Measurements from ENCODE around the gene EML4. TPM values are rescaled to one million over a fixed set of nuclear protein-coding genes. Genes with fewer than 3 reads are reported as not detected.

Gene EML4
- total and polyA plus RNA-seq, 2 of the 13 experiments (the other 11 are each of a cell fraction or from before 2014, with no cell fraction given), result 243 to 476 TPM

GRCh38 chr2:42195559-42195958 is 26.4 kb downstream of the EML4 start (continued):
- no peak for TF ChIP-seq GABPA (IDR thresholded peaks at IDR 0.05; ENCODE audit: low read depth, low read length)
- TF ChIP-seq GABPA (CRISPR knock-in tag; IDR thresholded peaks at IDR 0.05; ENCODE audit: low read depth), result peak; percentile 41; the same call in 1 of the 2 replicates
- TF ChIP-seq ATF7 (IDR thresholded peaks at IDR 0.05), result peak; percentile 52; the same call in 1 of the 2 replicates
- TF ChIP-seq ATF7 (CRISPR knock-in tag; IDR thresholded peaks at IDR 0.05), result no peak
- peak; percentile 84; the same call in 1 of the 2 replicates for TF ChIP-seq ZBTB25 (CRISPR knock-in tag; IDR thresholded peaks at IDR 0.05)
- TF ChIP-seq CREB1 (IDR thresholded peaks at IDR 0.05), result no peak
- TF ChIP-seq CREB1 (CRISPR knock-in tag; IDR thresholded peaks at IDR 0.05), result peak; percentile 69
- peak; percentile 41 for TF ChIP-seq ASH2L (IDR thresholded peaks at IDR 0.05; ENCODE audit: insufficient read length, low read depth, low read length)
- peak; percentile 87 for TF ChIP-seq CREM (IDR thresholded peaks at IDR 0.05)
- no peak for TF ChIP-seq CREM (CRISPR knock-in tag; IDR thresholded peaks at IDR 0.05)
- TF ChIP-seq HMG20A (CRISPR knock-in tag; IDR thresholded peaks at IDR 0.05; ENCODE audit: borderline replicate concordance), result peak; percentile 89; the same call in 1 of the 2 replicates
- peak; percentile 94 for TF ChIP-seq DNMT3B (CRISPR knock-in tag; conservative IDR thresholded peaks at IDR 0.05)
- TF ChIP-seq AHDC1 (CRISPR knock-in tag; IDR thresholded peaks at IDR 0.05; ENCODE audit: borderline replicate concordance), result peak; percentile 88; the same call in 1 of the 2 replicates
- TF ChIP-seq, protein P1, sequence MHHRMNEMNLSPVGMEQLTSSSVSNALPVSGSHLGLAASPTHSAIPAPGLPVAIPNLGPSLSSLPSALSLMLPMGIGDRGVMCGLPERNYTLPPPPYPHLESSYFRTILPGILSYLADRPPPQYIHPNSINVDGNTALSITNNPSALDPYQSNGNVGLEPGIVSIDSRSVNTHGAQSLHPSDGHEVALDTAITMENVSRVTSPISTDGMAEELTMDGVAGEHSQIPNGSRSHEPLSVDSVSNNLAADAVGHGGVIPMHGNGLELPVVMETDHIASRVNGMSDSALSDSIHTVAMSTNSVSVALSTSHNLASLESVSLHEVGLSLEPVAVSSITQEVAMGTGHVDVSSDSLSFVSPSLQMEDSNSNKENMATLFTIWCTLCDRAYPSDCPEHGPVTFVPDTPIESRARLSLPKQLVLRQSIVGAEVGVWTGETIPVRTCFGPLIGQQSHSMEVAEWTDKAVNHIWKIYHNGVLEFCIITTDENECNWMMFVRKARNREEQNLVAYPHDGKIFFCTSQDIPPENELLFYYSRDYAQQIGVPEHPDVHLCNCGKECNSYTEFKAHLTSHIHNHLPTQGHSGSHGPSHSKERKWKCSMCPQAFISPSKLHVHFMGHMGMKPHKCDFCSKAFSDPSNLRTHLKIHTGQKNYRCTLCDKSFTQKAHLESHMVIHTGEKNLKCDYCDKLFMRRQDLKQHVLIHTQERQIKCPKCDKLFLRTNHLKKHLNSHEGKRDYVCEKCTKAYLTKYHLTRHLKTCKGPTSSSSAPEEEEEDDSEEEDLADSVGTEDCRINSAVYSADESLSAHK (CRISPR knock-in tag; IDR thresholded peaks at IDR 0.05; ENCODE audit: borderline replicate concordance), result no peak
- no peak for TF ChIP-seq HCFC1 (IDR thresholded peaks at IDR 0.05; ENCODE audit: low read depth, low read length)
- no peak for TF ChIP-seq FOXM1 (CRISPR knock-in tag; IDR thresholded peaks at IDR 0.05)
- no peak for TF ChIP-seq TGIF2 (CRISPR knock-in tag; IDR thresholded peaks at IDR 0.05)
- TF ChIP-seq ZNF354B (CRISPR knock-in tag; IDR thresholded peaks at IDR 0.05), result no peak
- no peak for TF ChIP-seq ZNF446 (CRISPR knock-in tag; IDR thresholded peaks at IDR 0.05)
- TF ChIP-seq HMG20B (CRISPR knock-in tag; conservative IDR thresholded peaks at IDR 0.05), result no peak
- peak; percentile 51; the same call in 1 of the 2 replicates for TF ChIP-seq HDAC1 (CRISPR knock-in tag; IDR thresholded peaks at IDR 0.05)
- peak in 1 of 2 experiments; percentile 91; a peak in 2 of 4 replicates for TF ChIP-seq KLF16 (CRISPR knock-in tag; IDR thresholded peaks at IDR 0.05)
- TF ChIP-seq GATAD2A (CRISPR knock-in tag; IDR thresholded peaks at IDR 0.05), result peak; percentile 95
- TF ChIP-seq NFE2L2 (IDR thresholded peaks at IDR 0.05; ENCODE audit: low read length), result no peak
- no peak for TF ChIP-seq PCBP1 (IDR thresholded peaks at IDR 0.05; ENCODE audit: borderline replicate concordance, low read depth, low read length)

Data from HepG2 (cell line).